Measurements from ENCODE around the gene NCAPD3. TPM values are rescaled to one million over a fixed set of nuclear protein-coding genes. Genes with fewer than 3 reads are reported as not detected.

The NCAPD3 gene
- total RNA-seq, 3 donors from 2014 or later = 12.6 to 19.8 (median 16.6) TPM

- intact Hi-C loops (cut with DNase I, micrococcal nuclease) = no loop called here
- TF ChIP-seq CTCF (IDR thresholded peaks at IDR 0.05) = no peak
- no peaks in the 10 kb centered on the region for H3K4me1 ChIP-seq (ENCODE audit: low read depth)
- H3K4me3 ChIP-seq = no peak overlapping the region
- H3K9me3 ChIP-seq = no peaks in the 10 kb centered on the region
- no peak for DNase-seq
- H3K36me3 ChIP-seq (ENCODE audit: low read depth) = no peaks in the 10 kb centered on the region
- ATAC-seq = no peak
Observed at GRCh38 chr11:134267966-134268365, 44.2 kb upstream of the NCAPD3 start.

- H3K4me3 ChIP-seq = no peak overlapping the region
- no peaks in the 10 kb centered on the region for H3K36me3 ChIP-seq (ENCODE audit: low read depth)
- TF ChIP-seq CTCF (IDR thresholded peaks at IDR 0.05) = no peak
- no peaks in the 10 kb centered on the region for H3K4me1 ChIP-seq (ENCODE audit: low read depth)
- ATAC-seq (no peak), DNase-seq (no peak)
- no peaks in the 10 kb centered on the region for H3K9me3 ChIP-seq
- intact Hi-C loops (cut with DNase I, micrococcal nuclease) = no loop called here
Observed at GRCh38 chr11:134267461-134267860, 43.7 kb upstream of the NCAPD3 start.

GRCh38 chr11:134266841-134267251 is 43.1 kb upstream of the NCAPD3 start:
- Histone ChIP-seq H3K4me1 (ENCODE audit: low read depth) (no peaks in the 10 kb centered on the region), H3K9me3 (no peaks in the 10 kb centered on the region), H3K36me3 (ENCODE audit: low read depth) (no peaks in the 10 kb centered on the region), H3K4me3 (no peak overlapping the region)
- TF ChIP-seq CTCF (IDR thresholded peaks at IDR 0.05) = no peak
- ATAC-seq (peak; percentile 83), DNase-seq (no peak)
- intact Hi-C loops (cut with DNase I, micrococcal nuclease) = no loop called here

GRCh38 chr11:134266440-134266839 is 42.7 kb upstream of the NCAPD3 start:
- Histone ChIP-seq H3K4me3 (no peak overlapping the region), H3K9me3 (no peaks in the 10 kb centered on the region), H3K36me3 (ENCODE audit: low read depth) (peaks cover 1% of the 10 kb centered on the region), H3K4me1 (ENCODE audit: low read depth) (no peaks in the 10 kb centered on the region)
- no peak for TF ChIP-seq CTCF (IDR thresholded peaks at IDR 0.05)
- intact Hi-C loops (cut with DNase I, micrococcal nuclease) = no loop called here
- ATAC-seq (peak; percentile 25), DNase-seq (no peak)

GRCh38 chr11:134264966-134265764 is 41.4 kb upstream of the NCAPD3 start:
- intact Hi-C loops (cut with DNase I, micrococcal nuclease) = no loop called here
- Histone ChIP-seq H3K4me3 (no peak overlapping the region), H3K36me3 (ENCODE audit: low read depth) (peaks cover 2% of the 10 kb centered on the region), H3K4me1 (ENCODE audit: low read depth) (no peaks in the 10 kb centered on the region), H3K9me3 (no peaks in the 10 kb centered on the region)
- DNase-seq (no peak), ATAC-seq (no peak)
- no peak for TF ChIP-seq CTCF (IDR thresholded peaks at IDR 0.05)

Data from mucosa of descending colon (tissue), 3 donors.